GM12878 (cell line): ENCODE results near the gene TBC1D30. TPM values are rescaled to one million over a fixed set of nuclear protein-coding genes. Genes with fewer than 3 reads are reported as not detected.

Source experiments
- BACH1 ChIP-seq: fragments of 450-650 bp; IDR thresholded peaks from 2 replicates; pipeline ENCODE4 v1.6.1; 2017; ENCODE audit warnings: mild to moderate bottlenecking, borderline replicate concordance
- BHLHE40 ChIP-seq, 2 experiments: fragments of 450-650 bp in 1 of 2; IDR thresholded peaks; 2 replicates each; pipeline ENCODE4 v1.6.1; 2011 to 2017; ENCODE audit warnings: low read depth in 2 of 2, borderline replicate concordance in 1 of 2, improper control_type of control experiment in 1 of 2, low read length in 1 of 2, mild to moderate bottlenecking in 1 of 2
- BMI1 ChIP-seq: fragments of 450-650 bp; IDR thresholded peaks from 2 replicates; pipeline ENCODE4 v1.6.1; 2016; ENCODE audit warnings: mild to moderate bottlenecking, moderate library complexity, borderline replicate concordance
- CBX5 ChIP-seq: sonication (generic); IDR thresholded peaks from 2 replicates; pipeline ENCODE4 v1.6.1; 2016; ENCODE audit warnings: low read depth, moderate library complexity, mild to moderate bottlenecking, inconsistent platforms
- CREM ChIP-seq: IDR thresholded peaks from 2 replicates; pipeline ENCODE4 v1.6.1; 2014; ENCODE audit warnings: antibody characterized with exemption, low read depth
- EED ChIP-seq: sonication (generic); IDR thresholded peaks from 2 replicates; pipeline ENCODE4 v1.6.1; 2016; ENCODE audit warnings: antibody characterized with exemption, low read depth
- EGR1 ChIP-seq, 2 experiments: IDR thresholded peaks; 1 replicate in 1 of 2; 2 replicates in 1 of 2; pipeline ENCODE4 v1.6.1; 2011 to 2012; ENCODE audit warnings: low read depth in 2 of 2, low read length in 2 of 2, borderline replicate concordance in 1 of 2, mild to moderate bottlenecking in 1 of 2, moderate library complexity in 1 of 2
- ELK1 ChIP-seq: IDR thresholded peaks from 2 replicates; pipeline ENCODE4 v1.6.1; 2012; ENCODE audit warnings: low read depth, low read length, improper control_type of control experiment
- IRF3 ChIP-seq: fragments of 450-650 bp; IDR thresholded peaks from 2 replicates; pipeline ENCODE4 v1.6.1; 2014; ENCODE audit warnings: mild to moderate bottlenecking
- JUNB ChIP-seq: IDR thresholded peaks from 2 replicates; pipeline ENCODE4 v1.6.1; 2016; ENCODE audit warnings: antibody characterized with exemption, mild to moderate bottlenecking
- JUND ChIP-seq: IDR thresholded peaks from 2 replicates; pipeline ENCODE4 v1.6.1; 2012; ENCODE audit warnings: low read depth, mild to moderate bottlenecking, low read length, improper control_type of control experiment, moderate library complexity
- KDM1A ChIP-seq: fragments of 200-600 bp; sonication (generic); IDR thresholded peaks from 2 replicates; pipeline ENCODE4 v1.6.1; 2016; ENCODE audit warnings: borderline replicate concordance
- LARP7 ChIP-seq: fragments of 450-650 bp; IDR thresholded peaks from 2 replicates; pipeline ENCODE4 v1.6.1; 2017; ENCODE audit warnings: mild to moderate bottlenecking
- MTA2 ChIP-seq: fragments of 450-650 bp; IDR thresholded peaks from 2 replicates; pipeline ENCODE4 v1.6.1; 2016; ENCODE audit warnings: low read depth, mild to moderate bottlenecking, moderate library complexity
- NFIC ChIP-seq: IDR thresholded peaks from 2 replicates; pipeline ENCODE4 v1.6.1; 2012; ENCODE audit warnings: low read depth, mild to moderate bottlenecking, inconsistent platforms, low read length, moderate library complexity
- NRF1 ChIP-seq: conservative IDR thresholded peaks from 2 replicates; pipeline ENCODE4 v1.6.1; 2011; ENCODE audit warnings: mild to moderate bottlenecking, low read depth, low read length, improper control_type of control experiment
- RCOR1 ChIP-seq: conservative IDR thresholded peaks from 2 replicates; pipeline ENCODE4 v1.6.1; 2012; ENCODE audit warnings: low read depth, low read length, improper control_type of control experiment
- RELB ChIP-seq: fragments of 450-650 bp; IDR thresholded peaks from 2 replicates; pipeline ENCODE4 v1.6.1; 2017; ENCODE audit warnings: low read depth, mild to moderate bottlenecking, moderate library complexity
- RFX5 ChIP-seq: IDR thresholded peaks from 2 replicates; pipeline ENCODE4 v1.6.1; 2011; ENCODE audit warnings: low read depth, low read length, improper control_type of control experiment
- YY1 ChIP-seq: IDR thresholded peaks from 2 replicates; pipeline ENCODE4 v1.6.1; 2011; ENCODE audit warnings: low read depth, mild to moderate bottlenecking, low read length
- polyA plus RNA-seq, 11 experiments: library from polyadenylated mRNA; depleted of rRNA in 4 of 11; unstranded in 6 of 11; stranded (reverse) in 5 of 11; fragments of >200 nt; fragmentation: Nextera tagmentation in 4 of 11; fragmentation: Illumina TruSeq in 1 of 11; extraction: Ambion mirVana in 4 of 11; extraction: Trizol in 1 of 11; gene quantifications; 1 replicate in 1 of 11; 2 replicates in 10 of 11; pipeline versions ENCODE4 v1.2.1 to v1.2.3, GENCODE V29; 2011 to 2016; ENCODE audit warnings: inconsistent platforms in 2 of 11, missing spikeins in 2 of 11, low read depth in 1 of 11
- total RNA-seq, 4 experiments: library from RNA; depleted of rRNA in 3 of 4; stranded (reverse); fragments of >200 nt in 3 of 4; fragmentation: Illumina TruSeq in 1 of 4; extraction: Trizol in 1 of 4; gene quantifications; 2 replicates each; pipeline versions ENCODE4 v1.2.1 to v1.2.3, GENCODE V29; 2013 to 2021
- TF ChIP-seq, protein P1 (sequence below): fragments of 450-650 bp; formaldehyde crosslinking; IDR thresholded peaks from 2 replicates; pipeline ENCODE4 v1.4.0; 2022; ENCODE audit warnings: mild to moderate bottlenecking, moderate library complexity

The TBC1D30 gene
- total and polyA plus RNA-seq, 10 of the 15 experiments (the other 5 are each of a cell fraction or from before 2014, with no cell fraction given), result 1.2 to 23.3 (median 11.1) TPM

DNA sequence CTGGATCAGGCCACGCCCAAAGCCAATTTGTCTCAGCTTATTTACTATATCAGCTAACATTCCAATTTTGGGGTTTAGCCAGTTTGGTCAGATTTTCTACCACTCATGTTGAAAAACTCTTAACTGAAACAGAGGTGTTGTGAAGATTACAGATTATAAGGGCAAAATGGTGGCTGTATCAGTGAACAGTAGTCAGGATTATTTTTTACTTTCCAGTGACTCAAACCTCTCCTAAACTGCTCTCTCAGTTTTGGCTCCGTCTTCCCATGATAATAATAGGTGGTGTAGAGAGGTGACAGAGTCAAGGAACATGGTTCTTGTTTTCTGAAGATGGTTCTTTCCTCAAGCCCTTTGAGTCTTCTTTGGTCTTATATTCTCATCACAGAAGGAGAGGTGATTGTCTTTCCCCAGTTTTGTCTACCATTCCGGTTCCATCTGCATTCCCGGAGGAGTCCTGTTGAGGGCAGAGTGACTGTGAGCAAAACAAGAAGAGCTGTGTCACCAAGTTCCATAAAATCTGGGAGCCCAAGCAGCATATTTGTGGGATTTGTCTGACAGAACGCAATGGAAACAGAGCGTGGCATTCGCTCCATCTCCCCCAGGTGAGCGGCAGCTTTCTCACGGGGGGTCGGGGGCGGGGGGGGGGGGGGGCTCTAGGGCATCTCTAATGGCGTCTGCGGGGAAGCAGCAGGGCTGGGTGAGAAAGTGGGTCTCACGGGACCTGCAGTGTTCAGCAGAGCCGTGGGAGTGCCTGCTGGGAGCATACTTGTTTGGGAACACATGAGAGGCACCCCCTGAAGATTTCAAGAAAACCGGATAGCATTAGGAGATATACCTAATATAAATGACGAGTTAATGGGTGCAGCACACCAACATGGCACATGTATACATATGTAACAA, 59.1 kb downstream of the TBC1D30 start (continued):
- TF ChIP-seq BACH1 (no peak), IRF3 (no peak), CBX5 (no peak), ELK1 (no peak), YY1 (peak; percentile 39; the same call in 1 of the 2 replicates), JUND (no peak), KDM1A (no peak), NFIC (peak; percentile 76; the same call in 1 of the 2 replicates), RFX5 (no peak), CREM (no peak), EGR1 (IDR thresholded peaks at IDR 0.05; ENCODE audit: borderline replicate concordance in 1 of 2, low read depth in 2 of 2, low read length in 2 of 2) (no peak), BMI1 (no peak), NRF1 (no peak), EED (no peak), RELB (peak; percentile 50), BHLHE40 (IDR thresholded peaks at IDR 0.05; ENCODE audit: borderline replicate concordance in 1 of 2, low read depth in 2 of 2, low read length in 1 of 2) (peak in 1 of 2 experiments; percentile 38; a peak in 1 of 4 replicates), MTA2 (no peak), LARP7 (no peak), RCOR1 (no peak), JUNB (peak; percentile 59; the same call in 1 of the 2 replicates)
- TF ChIP-seq, protein P1, sequence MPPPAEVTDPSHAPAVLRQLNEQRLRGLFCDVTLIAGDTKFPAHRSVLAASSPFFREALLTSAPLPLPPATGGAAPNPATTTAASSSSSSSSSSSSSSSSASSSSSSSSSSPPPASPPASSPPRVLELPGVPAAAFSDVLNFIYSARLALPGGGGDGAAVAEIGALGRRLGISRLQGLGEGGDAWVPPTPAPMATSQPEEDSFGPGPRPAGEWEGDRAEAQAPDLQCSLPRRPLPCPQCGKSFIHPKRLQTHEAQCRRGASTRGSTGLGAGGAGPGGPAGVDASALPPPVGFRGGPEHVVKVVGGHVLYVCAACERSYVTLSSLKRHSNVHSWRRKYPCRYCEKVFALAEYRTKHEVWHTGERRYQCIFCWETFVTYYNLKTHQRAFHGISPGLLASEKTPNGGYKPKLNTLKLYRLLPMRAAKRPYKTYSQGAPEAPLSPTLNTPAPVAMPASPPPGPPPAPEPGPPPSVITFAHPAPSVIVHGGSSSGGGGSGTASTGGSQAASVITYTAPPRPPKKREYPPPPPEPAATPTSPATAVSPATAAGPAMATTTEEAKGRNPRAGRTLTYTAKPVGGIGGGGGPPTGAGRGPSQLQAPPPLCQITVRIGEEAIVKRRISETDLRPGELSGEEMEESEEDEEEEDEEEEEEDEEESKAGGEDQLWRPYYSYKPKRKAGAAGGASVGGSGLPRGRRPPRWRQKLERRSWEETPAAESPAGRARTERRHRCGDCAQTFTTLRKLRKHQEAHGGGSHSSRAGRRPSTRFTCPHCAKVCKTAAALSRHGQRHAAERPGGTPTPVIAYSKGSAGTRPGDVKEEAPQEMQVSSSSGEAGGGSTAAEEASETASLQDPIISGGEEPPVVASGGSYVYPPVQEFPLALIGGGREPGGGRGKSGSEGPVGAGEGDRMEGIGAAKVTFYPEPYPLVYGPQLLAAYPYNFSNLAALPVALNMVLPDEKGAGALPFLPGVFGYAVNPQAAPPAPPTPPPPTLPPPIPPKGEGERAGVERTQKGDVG (CRISPR knock-in tag), result no peak; the same call in 1 of the 2 replicates
